ENCODE measurements around the gene YJEFN3.

Gene YJEFN3

DNA sequence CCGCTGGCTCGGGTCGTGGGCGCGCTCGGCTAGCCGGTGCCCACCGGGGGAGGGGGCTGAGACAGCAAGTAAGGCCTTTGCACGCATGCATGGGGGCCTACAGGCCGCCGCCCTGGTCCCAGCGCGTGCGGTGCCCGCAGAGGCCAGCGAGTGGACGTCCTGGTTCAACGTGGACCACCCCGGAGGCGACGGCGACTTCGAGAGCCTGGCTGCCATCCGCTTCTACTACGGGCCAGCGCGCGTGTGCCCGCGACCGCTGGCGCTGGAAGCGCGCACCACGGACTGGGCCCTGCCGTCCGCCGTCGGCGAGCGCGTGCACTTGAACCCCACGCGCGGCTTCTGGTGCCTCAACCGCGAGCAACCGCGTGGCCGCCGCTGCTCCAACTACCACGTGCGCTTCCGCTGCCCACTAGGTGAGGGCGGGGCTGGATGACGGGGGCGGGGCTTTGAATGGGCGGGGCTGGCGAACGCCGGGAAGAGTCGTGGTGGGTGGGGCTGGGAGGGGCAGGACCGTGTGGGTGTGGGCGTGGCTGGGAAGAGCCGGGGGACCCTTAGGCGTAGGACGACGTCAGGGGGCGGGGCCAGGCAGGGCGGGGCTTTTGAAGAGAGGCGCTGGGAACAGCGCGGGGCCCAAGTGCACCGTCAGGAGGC is 11.5 kb downstream of the YJEFN3 start:
- DNase-seq, result peak; percentile 89

GRCh38 chr19:19540715-19541515 is 12.2 kb downstream of the YJEFN3 start:
- DNase-seq, result peak; percentile 89

- DNase-seq, result no peak
Observed at GRCh38 chr19:19541616-19542015, 12.9 kb downstream of the YJEFN3 start.

DNA sequence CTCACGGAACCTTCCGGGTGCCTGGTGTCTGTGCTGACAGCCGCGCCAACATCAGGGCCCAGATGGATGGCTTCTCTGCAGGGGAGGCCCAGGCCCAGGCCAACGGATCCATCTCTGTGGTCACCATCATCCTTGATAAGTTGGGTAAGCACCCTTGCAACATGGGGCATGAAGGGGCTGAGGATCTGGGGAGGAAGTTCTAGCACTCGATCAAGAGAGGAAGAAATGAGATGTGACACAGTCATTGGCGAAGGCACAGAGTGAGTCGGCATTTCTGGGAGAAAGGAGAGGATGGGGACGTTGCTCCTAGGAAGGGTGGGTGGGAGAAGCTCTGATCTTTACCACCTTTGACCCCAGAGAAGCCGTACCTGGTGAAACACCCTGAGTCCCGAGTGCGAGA is 13.8 kb downstream of the YJEFN3 start:
- DNase-seq, result no peak

DNA sequence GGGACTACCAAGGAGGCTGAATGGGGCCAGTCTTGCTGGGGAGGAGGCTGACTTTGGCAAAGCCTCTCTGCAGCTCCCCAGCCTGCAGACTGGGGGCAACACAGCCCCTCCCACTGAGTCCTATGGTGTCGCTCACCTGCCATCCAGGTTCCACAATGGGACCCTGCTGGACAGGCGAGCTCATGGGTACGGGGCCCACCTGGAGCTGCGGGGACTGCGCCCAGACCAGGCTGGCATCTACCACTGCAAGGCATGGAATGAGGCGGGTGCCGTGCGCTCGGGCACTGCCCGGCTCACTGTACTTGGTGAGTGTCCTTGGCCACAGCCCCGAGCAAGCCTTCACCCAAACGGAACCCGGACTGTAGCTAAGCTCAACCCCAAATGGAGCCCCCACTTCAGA is 14.4 kb downstream of the YJEFN3 start:
- no peak for DNase-seq

DNA sequence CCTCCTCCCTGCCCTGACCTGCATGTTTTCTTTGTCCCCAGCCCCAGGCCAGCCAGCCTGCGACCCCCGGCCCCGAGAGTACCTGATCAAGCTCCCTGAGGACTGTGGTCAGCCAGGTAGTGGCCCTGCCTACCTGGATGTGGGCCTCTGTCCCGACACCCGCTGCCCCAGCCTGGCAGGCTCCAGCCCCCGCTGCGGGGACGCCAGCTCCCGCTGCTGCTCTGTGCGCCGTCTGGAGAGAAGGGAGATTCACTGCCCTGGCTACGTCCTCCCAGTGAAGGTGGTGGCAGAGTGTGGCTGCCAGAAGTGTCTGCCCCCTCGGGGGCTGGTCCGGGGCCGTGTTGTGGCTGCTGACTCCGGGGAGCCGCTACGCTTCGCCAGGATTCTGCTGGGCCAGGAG is 14.9 kb downstream of the YJEFN3 start:
- no peak for DNase-seq

- no peak for DNase-seq
Observed at GRCh38 chr19:19544257-19544953, 15.7 kb downstream of the YJEFN3 start.

DNA sequence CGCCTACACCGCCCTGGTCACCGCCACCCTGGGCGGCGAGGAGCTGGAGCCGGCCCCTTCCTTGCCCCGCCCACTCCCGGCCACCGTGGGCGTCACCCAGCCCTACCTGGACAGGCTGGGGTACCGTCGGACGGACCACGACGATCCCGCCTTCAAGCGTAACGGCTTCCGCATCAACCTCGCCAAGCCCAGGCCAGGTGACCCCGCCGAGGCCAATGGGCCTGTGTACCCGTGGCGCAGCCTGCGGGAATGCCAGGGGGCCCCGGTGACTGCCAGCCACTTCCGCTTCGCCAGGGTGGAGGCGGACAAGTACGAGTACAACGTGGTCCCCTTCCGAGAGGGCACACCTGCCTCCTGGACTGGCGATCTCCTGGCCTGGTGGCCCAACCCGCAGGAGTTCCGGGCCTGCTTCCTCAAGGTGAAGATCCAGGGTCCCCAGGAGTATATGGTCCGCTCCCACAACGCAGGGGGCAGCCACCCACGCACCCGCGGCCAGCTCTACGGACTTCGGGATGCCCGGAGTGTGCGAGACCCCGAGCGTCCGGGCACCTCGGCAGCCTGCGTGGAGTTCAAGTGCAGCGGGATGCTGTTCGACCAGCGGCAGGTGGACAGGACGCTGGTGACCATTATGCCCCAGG is 16.4 kb downstream of the YJEFN3 start:
- no peak for DNase-seq

DNA sequence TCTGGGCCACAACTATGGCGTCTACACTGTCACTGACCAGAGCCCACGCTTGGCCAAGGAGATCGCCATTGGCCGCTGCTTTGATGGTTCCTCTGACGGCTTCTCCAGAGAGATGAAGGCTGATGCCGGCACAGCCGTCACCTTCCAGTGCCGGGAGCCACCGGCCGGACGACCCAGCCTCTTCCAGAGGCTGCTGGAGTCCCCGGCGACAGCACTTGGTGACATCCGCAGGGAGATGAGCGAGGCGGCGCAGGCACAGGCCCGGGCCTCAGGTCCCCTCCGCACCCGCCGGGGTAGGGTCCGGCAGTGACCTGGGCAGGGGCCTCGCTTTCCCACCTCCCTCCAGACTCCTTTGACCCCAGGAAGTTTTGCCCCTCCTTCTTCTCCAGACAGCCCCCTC is 17.0 kb downstream of the YJEFN3 start:
- no peak for DNase-seq

GRCh38 chr19:19546751-19547162 is 18.0 kb downstream of the YJEFN3 start:
- no peak for DNase-seq

DNA sequence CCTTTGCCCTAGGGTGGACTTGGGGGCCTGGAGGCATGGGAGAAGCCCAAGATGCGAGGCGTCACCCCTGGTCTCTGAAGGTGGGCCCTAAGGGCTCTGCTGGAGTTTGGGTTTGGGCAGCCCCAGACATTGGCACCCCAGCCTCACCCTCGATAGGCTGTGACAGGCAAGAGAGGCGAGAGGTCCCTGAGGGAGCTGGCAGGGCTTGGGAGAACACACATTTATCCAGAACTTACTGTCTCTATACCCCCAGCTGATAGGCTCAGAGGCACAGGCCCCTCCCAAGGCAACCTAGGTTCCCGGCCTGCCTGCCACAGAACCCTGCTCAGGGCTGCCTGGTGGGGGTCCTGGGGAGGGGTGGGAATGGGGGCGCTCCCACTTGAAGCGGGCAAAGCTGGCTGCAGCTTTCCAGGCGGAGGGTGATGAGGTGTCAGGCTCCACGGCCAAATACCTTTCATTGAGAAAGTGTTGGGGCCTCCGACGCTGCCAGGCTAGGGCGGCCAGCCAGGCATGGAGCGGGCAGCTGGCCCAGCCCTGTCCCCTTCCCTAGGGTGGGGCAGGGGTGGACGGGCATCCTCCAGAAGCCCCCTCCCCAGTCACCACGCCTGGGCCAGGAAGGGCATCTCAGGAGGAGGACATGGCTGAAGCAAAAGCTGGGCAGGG is 19.1 kb downstream of the YJEFN3 start:
- DNase-seq, result no peak

- no peak for DNase-seq
Observed at GRCh38 chr19:19548915-19549759, 20.4 kb downstream of the YJEFN3 start.

GRCh38 chr19:19549804-19550464 is 21.2 kb downstream of the YJEFN3 start:
- peak; percentile 24 for DNase-seq

GRCh38 chr19:19550485-19550929 is 21.8 kb downstream of the YJEFN3 start:
- peak; percentile 44 for DNase-seq

DNA sequence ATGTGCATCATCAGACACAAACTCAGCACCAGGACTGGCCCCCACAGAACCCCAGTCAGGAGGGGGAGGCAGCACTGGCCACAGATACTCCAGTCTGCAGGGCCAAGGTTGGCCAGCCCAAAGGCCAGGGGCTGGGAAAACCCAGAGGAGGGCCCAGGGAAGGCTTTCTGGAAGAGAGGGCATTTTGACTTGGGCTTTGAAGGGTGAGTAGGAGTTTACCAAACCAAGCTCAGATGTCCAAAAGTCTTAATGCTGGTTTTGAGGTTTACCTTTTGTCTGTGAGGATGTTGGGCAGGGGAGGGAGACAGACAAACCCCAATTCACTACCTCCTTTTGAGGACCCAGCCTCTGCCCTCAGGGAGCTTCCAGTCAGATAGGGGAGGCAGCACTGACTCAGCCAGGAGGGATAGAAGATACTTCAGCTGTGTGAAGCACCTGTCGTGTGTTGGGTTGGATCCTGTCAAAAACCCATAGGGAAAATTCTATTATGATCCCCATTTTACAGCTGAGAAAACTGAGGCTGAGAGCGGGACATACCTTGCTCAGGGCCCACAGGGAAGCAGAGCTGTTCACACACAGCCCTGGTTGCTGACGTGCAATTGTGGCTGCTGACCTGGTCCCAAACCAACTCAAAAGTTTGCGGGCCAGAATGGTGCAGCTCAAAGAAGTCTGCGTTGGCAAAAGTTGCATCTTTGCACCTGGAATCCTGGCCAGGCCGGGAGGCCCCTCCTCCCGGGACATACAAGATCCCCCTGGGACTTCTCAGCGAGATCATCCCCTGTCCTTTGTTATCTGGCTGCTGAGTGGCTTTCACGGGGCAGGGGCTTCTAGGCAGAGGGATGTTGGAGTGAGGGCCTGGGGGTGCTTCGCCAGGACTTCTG is 22.5 kb downstream of the YJEFN3 start:
- DNase-seq, result peak; percentile 63

GRCh38 chr19:19551853-19552192 is 23.1 kb downstream of the YJEFN3 start:
- no peak for DNase-seq

DNA sequence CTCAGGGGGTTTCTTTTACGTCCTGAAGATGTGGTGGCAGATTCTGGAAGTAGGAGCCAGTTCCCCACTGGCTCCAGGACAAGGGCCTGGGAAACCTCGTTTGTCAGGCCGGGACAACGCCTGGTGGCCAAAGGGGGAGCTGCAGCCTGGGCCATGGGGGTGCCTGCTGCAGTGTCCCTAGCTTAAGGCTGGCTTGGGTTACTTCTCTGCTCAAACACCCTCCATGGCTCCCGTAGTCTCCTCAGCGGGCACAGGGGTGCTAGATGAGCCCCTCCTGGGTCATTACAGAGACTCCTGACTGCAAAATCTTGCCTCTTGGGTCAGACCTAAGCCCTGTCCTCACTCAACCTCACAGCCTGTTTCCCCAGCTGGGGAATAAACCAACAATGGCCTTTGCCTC is 24.1 kb downstream of the YJEFN3 start:
- peak; percentile 57 for DNase-seq

GRCh38 chr19:19553670-19554069 is 25.0 kb downstream of the YJEFN3 start:
- no peak for DNase-seq

- peak; percentile 83 for DNase-seq
Observed at GRCh38 chr19:19554074-19555023, 25.6 kb downstream of the YJEFN3 start.

All from NCI-H82 (cell line).